Lower leg skin (tissue), 3 donors: ENCODE measurements around the gene TMEM134.
"Not testable (repeated sequence)": the region's sequence is repeated elsewhere in the genome, so short reads cannot be mapped to it uniquely, and the experiment has no call there.

Experiments
- POLR2A ChIP-seq, 2 donors: fragments of 450-650 bp; IDR thresholded peaks; one replicate each; pipeline ENCODE4 v1.6.1; 2016 to 2017; ENCODE audit warnings: antibody characterized with exemption in 2 of 2, mild to moderate bottlenecking in 1 of 2, moderate library complexity in 1 of 2
- TF ChIP-seq, protein P1 (sequence below), 3 donors: fragments of 450-650 bp; IDR thresholded peaks; one replicate each; pipeline ENCODE4 v1.5.1; 2016; ENCODE audit warnings: antibody characterized with exemption in 3 of 3, mild to moderate bottlenecking in 3 of 3, moderate library complexity in 2 of 3

- TF ChIP-seq, protein P1, sequence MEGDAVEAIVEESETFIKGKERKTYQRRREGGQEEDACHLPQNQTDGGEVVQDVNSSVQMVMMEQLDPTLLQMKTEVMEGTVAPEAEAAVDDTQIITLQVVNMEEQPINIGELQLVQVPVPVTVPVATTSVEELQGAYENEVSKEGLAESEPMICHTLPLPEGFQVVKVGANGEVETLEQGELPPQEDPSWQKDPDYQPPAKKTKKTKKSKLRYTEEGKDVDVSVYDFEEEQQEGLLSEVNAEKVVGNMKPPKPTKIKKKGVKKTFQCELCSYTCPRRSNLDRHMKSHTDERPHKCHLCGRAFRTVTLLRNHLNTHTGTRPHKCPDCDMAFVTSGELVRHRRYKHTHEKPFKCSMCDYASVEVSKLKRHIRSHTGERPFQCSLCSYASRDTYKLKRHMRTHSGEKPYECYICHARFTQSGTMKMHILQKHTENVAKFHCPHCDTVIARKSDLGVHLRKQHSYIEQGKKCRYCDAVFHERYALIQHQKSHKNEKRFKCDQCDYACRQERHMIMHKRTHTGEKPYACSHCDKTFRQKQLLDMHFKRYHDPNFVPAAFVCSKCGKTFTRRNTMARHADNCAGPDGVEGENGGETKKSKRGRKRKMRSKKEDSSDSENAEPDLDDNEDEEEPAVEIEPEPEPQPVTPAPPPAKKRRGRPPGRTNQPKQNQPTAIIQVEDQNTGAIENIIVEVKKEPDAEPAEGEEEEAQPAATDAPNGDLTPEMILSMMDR (IDR thresholded peaks at IDR 0.05), result not testable (repeated sequence)
- TF ChIP-seq POLR2A (IDR thresholded peaks at IDR 0.05), result not testable (repeated sequence)
Measured at GRCh38 chr11:67476692-67477091, 7.6 kb upstream of the TMEM134 start.
